Stimulated activated naive CD8-positive, alpha-beta T cell treated with anti-CD3 and anti-CD28 coated beads, Interleukin-15, amount 100 ng/mL, for 72 hours (primary cell): ENCODE results near the gene SDS.

Experiments
- ATAC-seq: fragments of 150-1000 bp; cut with Tn5 transposase; 2 replicates; pipeline ENCODE4 v1.10.0; 2021; ENCODE audit warnings: mild to moderate bottlenecking, moderate library complexity
- DNase-seq, 2 donors: peaks; one replicate each; pipeline ENCODE4 v3.0.0; 2021 to 2022
- H3K27ac Mint-ChIP-seq, 2 donors: one replicate each; pipeline ENCODE4 v1.8.0; 2022; ENCODE audit warnings: mild to moderate bottlenecking in 2 of 2, mixed read lengths in 2 of 2, moderate library complexity in 2 of 2
- H3K27me3 Mint-ChIP-seq: one replicate; pipeline ENCODE4 v1.8.0; 2022; ENCODE audit warnings: mixed read lengths
- H3K4me1 Mint-ChIP-seq: one replicate; pipeline ENCODE4 v1.8.0; 2022; ENCODE audit warnings: mild to moderate bottlenecking, mixed read lengths
- H3K4me3 Mint-ChIP-seq, 2 donors: one replicate each; pipeline ENCODE4 v1.8.0; 2022; ENCODE audit warnings: mild to moderate bottlenecking in 2 of 2, mixed read lengths in 2 of 2, moderate library complexity in 1 of 2
- H3K9me3 Mint-ChIP-seq, 2 donors: one replicate each; pipeline ENCODE4 v1.8.0; 2022; ENCODE audit warnings: mixed read lengths in 2 of 2

The SDS gene

GRCh38 chr12:113436993-113437728 lies 33.5 kb upstream of the SDS start:
- Mint-ChIP-seq H3K27me3 (peaks cover 12% of the 10 kb centered on the region), H3K4me1 (no peaks in the 10 kb centered on the region), H3K27ac (no peak overlapping the region), H3K4me3 (no peak overlapping the region), H3K9me3 (no peaks in the 10 kb centered on the region)
- DNase-seq, result no peak
- ATAC-seq, result no peak

GRCh38 chr12:113436586-113436985 lies 32.9 kb upstream of the SDS start:
- no peaks in the 10 kb centered on the region for H3K4me1 Mint-ChIP-seq
- ATAC-seq, result no peak
- peaks cover 13% of the 10 kb centered on the region for H3K27me3 Mint-ChIP-seq
- no peak for DNase-seq
- no peak overlapping the region for H3K27ac Mint-ChIP-seq
- H3K4me3 Mint-ChIP-seq, result no peak overlapping the region
- H3K9me3 Mint-ChIP-seq, result no peaks in the 10 kb centered on the region

- Mint-ChIP-seq H3K4me3 (no peak overlapping the region), H3K9me3 (no peaks in the 10 kb centered on the region), H3K27ac (no peak overlapping the region), H3K27me3 (peaks cover 22% of the 10 kb centered on the region), H3K4me1 (no peaks in the 10 kb centered on the region)
- ATAC-seq (no peak), DNase-seq (no peak)
These were observed 31.7 kb upstream of the SDS start for GRCh38 chr12:113435367-113435766.

GRCh38 chr12:113432986-113433385 lies 29.3 kb upstream of the SDS start:
- DNase-seq (no peak), ATAC-seq (no peak)
- no peaks in the 10 kb centered on the region for H3K4me1 Mint-ChIP-seq
- H3K4me3 Mint-ChIP-seq, result no peak overlapping the region
- H3K27me3 Mint-ChIP-seq, result peaks cover 42% of the 10 kb centered on the region
- peaks cover 0 to 5% of the 10 kb centered on the region in 2 donors for H3K9me3 Mint-ChIP-seq
- no peak overlapping the region for H3K27ac Mint-ChIP-seq

- H3K9me3 Mint-ChIP-seq, result peaks cover 0 to 5% of the 10 kb centered on the region in 2 donors
- H3K27me3 Mint-ChIP-seq, result peaks cover 45% of the 10 kb centered on the region
- DNase-seq (no peak), ATAC-seq (no peak)
- H3K27ac Mint-ChIP-seq, result no peak overlapping the region
- peaks cover 6% of the 10 kb centered on the region for H3K4me1 Mint-ChIP-seq
- H3K4me3 Mint-ChIP-seq, result no peak overlapping the region
These were observed 24.8 kb upstream of the SDS start for GRCh38 chr12:113428482-113428881.

GRCh38 chr12:113427882-113428281 lies 24.2 kb upstream of the SDS start:
- DNase-seq (no peak), ATAC-seq (no peak)
- H3K4me1 Mint-ChIP-seq, result peaks cover 6% of the 10 kb centered on the region
- peaks cover 40% of the 10 kb centered on the region for H3K27me3 Mint-ChIP-seq
- H3K4me3 Mint-ChIP-seq, result no peak overlapping the region
- H3K27ac Mint-ChIP-seq, result peak overlapping the region in 1 of 2 donors; percentile 15
- peaks cover 0 to 5% of the 10 kb centered on the region in 2 donors for H3K9me3 Mint-ChIP-seq

GRCh38 chr12:113425960-113426453 lies 22.3 kb upstream of the SDS start:
- no peak for ATAC-seq
- no peak overlapping the region for H3K4me3 Mint-ChIP-seq
- peaks cover 39% of the 10 kb centered on the region for H3K27me3 Mint-ChIP-seq
- no peak for DNase-seq
- H3K27ac Mint-ChIP-seq, result no peak overlapping the region
- H3K9me3 Mint-ChIP-seq, result peaks cover 0 to 5% of the 10 kb centered on the region in 2 donors
- H3K4me1 Mint-ChIP-seq, result peaks cover 17% of the 10 kb centered on the region

- DNase-seq, result peak; percentile 56 to 60
These were observed 21.5 kb upstream of the SDS start for GRCh38 chr12:113424915-113425823.

GRCh38 chr12:113424456-113424855 lies 20.8 kb upstream of the SDS start:
- no peak overlapping the region for H3K4me3 Mint-ChIP-seq
- no peak for DNase-seq
- H3K27ac Mint-ChIP-seq, result no peak overlapping the region
- no peak for ATAC-seq
- peaks cover 25% of the 10 kb centered on the region for H3K27me3 Mint-ChIP-seq
- no peaks in the 10 kb centered on the region for H3K9me3 Mint-ChIP-seq
- H3K4me1 Mint-ChIP-seq, result peaks cover 17% of the 10 kb centered on the region

More at GRCh38 chr12:113424915-113425823, 21.5 kb upstream of the SDS start:
- Mint-ChIP-seq H3K4me1 (peaks cover 17% of the 10 kb centered on the region), H3K9me3 (peaks cover 0 to 3% of the 10 kb centered on the region in 2 donors), H3K27me3 (peaks cover 31% of the 10 kb centered on the region), H3K4me3 (no peak overlapping the region), H3K27ac (no peak overlapping the region)
- no peak for ATAC-seq

GRCh38 chr12:113422886-113423669 lies 19.4 kb upstream of the SDS start:
- H3K27ac Mint-ChIP-seq, result no peak overlapping the region
- peaks cover 18% of the 10 kb centered on the region for H3K27me3 Mint-ChIP-seq
- peak overlapping the region in 1 of 2 donors; percentile 97 for H3K4me3 Mint-ChIP-seq
- DNase-seq, result no peak
- no peaks in the 10 kb centered on the region for H3K9me3 Mint-ChIP-seq
- ATAC-seq, result no peak
- H3K4me1 Mint-ChIP-seq, result peaks cover 17% of the 10 kb centered on the region

GRCh38 chr12:113422030-113422885 lies 18.6 kb upstream of the SDS start, which contains the start of gene SDSL:
Gene SDSL, plus strand, starts transcription at chr12:113422380. Its CDS starts 5,603 bp downstream, at chr12:113427983.
- Mint-ChIP-seq H3K27ac (peak within 1 kb of the TSS; percentile 90 to 98), H3K4me1 (peaks cover 17% of the 10 kb centered on the region), H3K27me3 (peaks cover 18% of the 10 kb centered on the region), H3K4me3 (peak within 1 kb of the TSS; percentile 79 to 97), H3K9me3 (no peaks in the 10 kb centered on the region)
- DNase-seq, result peak; percentile 26 to 74
- ATAC-seq, result peak; percentile 96

GRCh38 chr12:113420996-113421595 lies 17.4 kb upstream of the SDS start:
- Mint-ChIP-seq H3K27me3 (peaks cover 18% of the 10 kb centered on the region), H3K4me3 (peak overlapping the region in 1 of 2 donors; percentile 26), H3K9me3 (no peaks in the 10 kb centered on the region), H3K4me1 (peaks cover 15% of the 10 kb centered on the region), H3K27ac (no peak overlapping the region)
- ATAC-seq (no peak), DNase-seq (no peak)

- no peak for ATAC-seq
- no peak for DNase-seq
- no peak overlapping the region for H3K27ac Mint-ChIP-seq
- no peaks in the 10 kb centered on the region for H3K9me3 Mint-ChIP-seq
- peaks cover 18% of the 10 kb centered on the region for H3K27me3 Mint-ChIP-seq
- H3K4me3 Mint-ChIP-seq, result no peak overlapping the region
- H3K4me1 Mint-ChIP-seq, result peaks cover 11% of the 10 kb centered on the region
These were observed 14.7 kb upstream of the SDS start for GRCh38 chr12:113418213-113418879.
